Activated CD4-positive, alpha-beta T cell treated with anti-CD3 and anti-CD28 coated beads, Interleukin-2, Interleukin-4, amounts not matched to agents 100 ng/mL and 50 ng/mL, durations not matched to agents 16 hours and 8 hours (primary cell): ENCODE data around the gene BCL7C.
A peak's percentile ranks its signal among the peaks of the same experiment; 100 is the strongest.
"Not testable (repeated sequence)": the region's sequence is repeated elsewhere in the genome, so short reads cannot be mapped to it uniquely, and the experiment has no call there.

ENCODE experiments used
- DNase-seq: peaks from one replicate; pipeline ENCODE4 v3.0.0-alpha.2; 2020; ENCODE audit warnings: low spot score

The BCL7C gene

DNA sequence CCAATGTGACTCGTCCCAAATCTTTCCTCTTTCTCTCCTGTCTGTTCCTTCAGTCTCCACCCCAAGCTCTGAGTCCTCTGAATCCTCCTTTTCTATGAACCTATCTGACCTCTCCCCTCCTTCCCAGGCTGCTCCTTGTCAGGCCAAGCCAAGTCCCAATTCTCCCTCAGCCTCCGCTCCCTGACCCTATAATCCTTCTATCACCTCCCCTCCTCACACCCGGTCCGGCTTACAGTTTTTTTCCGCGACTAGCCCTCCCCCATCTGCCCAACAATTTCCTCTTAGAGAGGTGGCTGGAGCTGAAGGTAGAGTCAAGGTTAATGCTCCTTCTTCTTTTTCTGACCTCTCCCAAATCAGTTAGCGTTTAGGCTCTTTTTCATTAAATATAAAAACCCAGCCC, 33.1 kb downstream of the BCL7C start:
- DNase-seq: not testable (repeated sequence)

DNA sequence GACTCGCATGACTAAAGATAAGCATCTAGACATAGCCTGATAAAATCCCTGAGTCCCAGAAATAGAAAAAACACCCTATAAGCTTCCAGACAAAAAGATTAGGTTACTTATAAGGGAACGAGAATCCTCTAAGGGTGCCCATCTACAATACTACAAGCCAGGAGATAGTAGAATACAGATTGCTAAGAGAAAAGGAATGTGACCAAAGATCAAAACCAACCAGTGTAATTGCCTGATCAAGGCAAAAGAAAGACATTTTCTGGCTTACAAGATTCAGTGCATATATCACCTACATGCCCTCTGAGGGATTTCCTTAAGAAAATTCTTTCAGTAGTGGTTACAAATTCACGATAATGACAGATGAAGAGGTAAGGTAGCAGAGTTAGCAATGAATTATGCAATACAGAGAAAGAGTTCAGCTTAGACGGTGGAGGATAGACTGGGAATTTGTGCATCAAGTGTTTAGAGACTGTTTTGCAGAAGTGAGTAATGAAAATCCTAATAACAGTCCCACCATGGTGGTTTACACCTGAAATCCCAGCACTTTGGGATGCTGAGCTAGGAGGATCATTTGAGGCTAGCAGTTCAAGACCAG, 35.0 kb downstream of the BCL7C start:
- DNase-seq: no peak

DNA sequence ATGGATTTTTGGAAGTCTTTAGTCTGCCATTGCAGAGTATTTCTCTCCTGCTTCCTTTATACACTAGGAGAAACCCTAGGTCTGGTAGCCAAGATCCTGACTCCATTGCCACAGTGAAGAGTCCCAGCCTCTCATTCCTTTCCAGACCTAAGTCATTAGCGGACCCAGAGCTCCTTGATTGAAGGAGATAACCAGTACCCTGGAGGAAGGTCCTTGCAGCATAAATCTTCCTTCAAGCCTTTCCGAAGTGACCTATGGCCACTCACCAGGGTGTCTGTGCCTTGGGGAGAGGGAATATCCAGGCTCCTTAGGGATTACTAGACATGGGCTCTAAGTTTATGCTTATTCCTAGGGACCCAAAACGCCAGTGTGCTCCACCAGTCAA, 35.8 kb downstream of the BCL7C start:
- no peak for DNase-seq

GRCh38 chr16:30853758-30854157, 40.1 kb downstream of the BCL7C start:
- DNase-seq: no peak

- DNase-seq: no peak
Measured at GRCh38 chr16:30850246-30850645, 43.6 kb downstream of the BCL7C start.

- DNase-seq: no peak
Measured at GRCh38 chr16:30846649-30847402, 47.1 kb downstream of the BCL7C start.

- peak; percentile 89 for DNase-seq
Measured at GRCh38 chr16:30844671-30845449, 49.0 kb downstream of the BCL7C start.

DNA sequence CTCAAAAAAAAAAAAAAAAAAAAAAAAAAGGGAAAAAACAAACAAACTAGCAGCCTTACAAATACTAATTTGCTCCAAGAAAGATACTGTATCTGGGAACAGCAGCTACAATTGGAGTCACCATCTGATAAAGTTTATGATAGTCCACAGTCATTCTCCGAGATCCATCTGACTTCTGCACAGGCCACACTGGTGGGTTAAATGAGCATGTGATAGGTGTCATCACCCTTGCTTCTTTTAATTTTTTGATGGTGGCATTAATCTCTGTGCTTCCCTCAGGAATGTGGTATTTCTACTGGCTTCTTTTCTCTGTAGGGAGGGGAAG, 49.6 kb downstream of the BCL7C start:
- DNase-seq: no peak

DNA sequence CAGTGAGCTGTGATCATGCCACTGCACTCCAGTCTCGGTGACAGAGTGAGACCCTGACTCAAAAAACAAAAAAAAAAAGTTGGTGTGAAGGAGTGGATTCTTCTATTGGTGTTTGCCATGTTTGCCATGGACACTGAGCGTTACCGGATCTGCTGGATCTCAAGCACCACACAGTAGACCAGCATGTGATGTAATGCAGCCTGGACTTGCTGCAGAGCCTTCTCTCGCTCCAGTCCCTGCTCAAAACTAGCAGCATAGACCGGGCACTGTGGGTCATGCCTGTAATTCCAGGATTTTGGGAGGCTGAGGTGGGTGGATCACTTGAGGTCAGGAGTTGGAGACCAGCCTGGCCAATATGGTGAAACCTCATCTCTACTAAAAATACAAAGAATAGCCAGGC, 50.4 kb downstream of the BCL7C start:
- no peak for DNase-seq

DNA sequence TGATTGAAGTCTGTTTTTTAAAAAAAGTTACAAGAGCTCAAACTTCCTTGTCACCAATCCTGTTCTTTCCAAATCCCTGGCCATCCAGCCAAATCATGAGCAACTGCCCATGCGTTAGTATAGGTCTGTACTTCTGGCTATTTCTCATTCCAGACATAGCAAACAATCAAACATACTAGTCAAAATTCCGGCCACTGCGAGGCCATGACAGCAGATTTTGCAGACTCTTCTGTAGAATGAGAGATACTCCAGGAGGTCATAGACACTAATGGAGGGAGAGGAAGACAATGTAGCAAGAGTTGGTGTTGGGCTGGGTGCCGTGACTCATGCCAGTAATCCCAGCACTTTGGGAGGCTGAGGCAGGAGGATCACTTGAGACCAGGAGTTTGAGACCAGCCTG, 50.9 kb downstream of the BCL7C start:
- no peak for DNase-seq

DNA sequence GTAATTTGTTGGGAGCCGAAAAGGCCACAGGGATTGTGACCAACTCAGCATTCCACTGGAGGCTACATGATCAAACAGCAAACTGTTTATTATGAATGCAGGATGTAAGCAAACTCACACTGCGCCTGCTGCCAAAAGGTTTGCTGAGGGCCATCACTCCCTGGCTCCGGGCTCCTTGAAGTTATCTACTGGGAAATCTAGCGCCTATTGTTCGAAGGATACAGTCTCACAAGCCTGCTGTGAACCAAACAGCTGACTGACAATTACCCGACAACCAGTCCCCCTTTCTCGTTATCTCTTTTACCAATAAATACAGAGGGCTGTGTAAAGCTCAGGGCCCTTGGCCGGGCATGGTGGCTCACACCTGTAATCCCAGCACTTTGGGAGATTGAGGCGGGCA, 52.5 kb downstream of the BCL7C start:
- no peak for DNase-seq

DNA sequence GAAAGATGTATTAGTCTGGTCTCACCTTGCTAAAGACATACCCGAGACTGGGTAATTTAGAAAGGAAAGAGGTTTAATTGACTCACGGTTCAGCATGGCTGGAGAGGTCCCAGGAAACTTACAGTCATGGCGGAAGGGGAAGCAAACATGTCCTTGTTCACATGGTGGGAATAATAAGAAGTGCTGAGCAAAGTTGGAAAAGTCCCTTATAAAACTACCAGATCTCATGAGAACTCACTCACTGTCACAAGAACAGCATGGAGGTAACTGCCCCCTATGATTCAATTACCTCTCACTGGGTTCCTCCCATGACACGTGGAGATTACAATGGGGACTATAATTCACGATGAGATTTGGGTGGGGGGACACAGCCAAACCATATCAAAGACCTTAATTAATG, 53.3 kb downstream of the BCL7C start:
- no peak for DNase-seq

DNA sequence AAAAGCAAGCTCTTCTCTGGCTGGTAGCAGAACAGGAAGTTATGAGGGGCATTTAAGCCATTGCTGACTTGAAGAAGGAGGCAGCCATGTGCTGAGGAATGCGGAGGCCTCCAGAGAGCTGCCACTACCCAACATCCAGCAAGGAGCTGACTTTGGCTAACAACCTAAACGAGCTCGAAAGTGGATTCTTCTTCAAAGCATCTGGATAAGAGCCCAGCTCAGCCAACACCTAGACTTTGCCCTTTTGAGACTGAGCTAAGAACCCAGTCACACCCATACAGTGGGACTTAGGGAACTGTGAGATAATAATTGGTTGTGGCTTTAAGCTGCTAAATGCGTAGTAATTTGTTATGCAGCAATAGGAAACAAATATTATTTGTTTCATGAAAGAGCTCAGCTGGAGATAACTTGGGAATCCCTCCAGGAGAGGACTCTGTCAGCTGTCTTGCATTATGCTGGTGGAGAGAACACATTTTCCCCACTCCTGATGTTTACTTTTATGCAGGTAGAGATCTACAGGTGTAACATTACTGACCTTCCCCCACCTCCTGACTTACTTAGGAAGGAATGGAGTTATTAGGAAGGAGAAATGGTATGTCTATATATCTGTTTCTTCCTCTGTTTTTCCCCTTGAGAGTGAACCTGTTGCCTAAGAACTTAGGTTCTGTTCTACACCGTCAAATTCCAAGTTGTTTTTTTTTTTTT, 54.2 kb downstream of the BCL7C start:
- DNase-seq: no peak

- DNase-seq: no peak
Measured at GRCh38 chr16:30838876-30839471, 54.9 kb downstream of the BCL7C start.

GRCh38 chr16:30837904-30838303, 56.0 kb downstream of the BCL7C start:
- no peak for DNase-seq
